NB4 (cell line): Measurements from ENCODE around the gene SUSD4.

ENCODE experiments used
- CTCF ChIP-seq: IDR thresholded peaks from one replicate; pipeline ENCODE4 v1.5.1; 2012; ENCODE audit warnings: low read depth, low read length
- MAX ChIP-seq: IDR thresholded peaks from 2 replicates; pipeline ENCODE4 v1.6.1; 2011; ENCODE audit warnings: low read depth, low read length
- POLR2A ChIP-seq: IDR thresholded peaks from 2 replicates; pipeline ENCODE4 v1.6.1; 2011; ENCODE audit warnings: mild to moderate bottlenecking; ENCODE audit not compliant: insufficient read length; ENCODE audit errors: extremely low read depth

- TF ChIP-seq CTCF = no peak
- TF ChIP-seq POLR2A = no peak
- no peak for TF ChIP-seq MAX
Measured at GRCh38 chr1:223175032-223175431, 188.9 kb downstream of the SUSD4 start.
